HEK293 (cell line): ENCODE data around the gene NEK1.

Source experiments
- CTCF ChIA-PET: fragments of 350-600 bp; formaldehyde crosslinking; extraction: SDS; loops from one replicate; lab custom pipeline; 2021; ENCODE audit warnings: antibody characterized with exemption; lab: Yijun Ruan, JAX
- POLR2A ChIA-PET: fragments of 300-600 bp; formaldehyde crosslinking; extraction: SDS; loops from one replicate; lab custom pipeline; 2020; ENCODE audit warnings: antibody characterized with exemption, inconsistent platforms; lab: Yijun Ruan, JAX
- H3K27ac ChIP-seq: fragments of 200-500 bp; sonication (Bioruptor generic); 2 replicates; pipeline ENCODE4 v1.5.1; 2014; ENCODE audit warnings: low read depth, low read length, control low read depth, inconsistent platforms; ENCODE audit errors: extremely low read depth
- H3K36me3 ChIP-seq, 2 experiments: fragments of 200-500 bp in 1 of 2; sonication (Bioruptor generic) in 1 of 2; 1 replicate in 1 of 2; 2 replicates in 1 of 2; pipeline ENCODE4 v1.5.1; 2014 to 2017; ENCODE audit warnings: inconsistent platforms in 2 of 2, low read length in 2 of 2; ENCODE audit not compliant: control insufficient read depth in 2 of 2, insufficient read depth in 1 of 2
- H3K4me1 ChIP-seq: fragments of 200-500 bp; sonication (Bioruptor generic); 2 replicates; pipeline ENCODE4 v1.5.1; 2014; ENCODE audit warnings: mild to moderate bottlenecking, low read length, inconsistent platforms; ENCODE audit not compliant: control insufficient read depth, insufficient read depth
- H3K4me3 ChIP-seq: 2 replicates; pipeline ENCODE4 v1.5.1; 2011; ENCODE audit warnings: low read depth, mild to moderate bottlenecking, control low read depth, low read length, moderate library complexity
- H3K9me3 ChIP-seq: fragments of 200-500 bp; sonication (Bioruptor generic); 2 replicates; pipeline ENCODE4 v1.5.1; 2014; ENCODE audit warnings: low read depth, low read length, inconsistent platforms; ENCODE audit not compliant: control insufficient read depth, insufficient read depth
- HOXD13 ChIP-seq: sonication (generic); formaldehyde crosslinking; IDR thresholded peaks from 2 replicates; pipeline ENCODE4 v1.8.0; 2022; ENCODE audit warnings: missing genetic modification reagents, borderline replicate concordance
- SCRT1 ChIP-seq: fragments of 450-650 bp; formaldehyde crosslinking; IDR thresholded peaks from 2 replicates; pipeline ENCODE4 v1.5.1; 2016; ENCODE audit warnings: missing biosample characterization, missing genetic modification characterization, borderline replicate concordance
- SETDB1 ChIP-seq: IDR thresholded peaks from one replicate; pipeline ENCODE4 v1.6.1; 2017; ENCODE audit warnings: mild to moderate bottlenecking, low read length, moderate library complexity, mixed read lengths; ENCODE audit not compliant: insufficient read length
- ZFP3 ChIP-seq: fragments of 450-650 bp; formaldehyde crosslinking; IDR thresholded peaks from 2 replicates; pipeline ENCODE4 v1.5.1; 2016; ENCODE audit warnings: low read depth, missing biosample characterization, missing genetic modification characterization
- ZNF175 ChIP-seq: fragments of 450-650 bp; formaldehyde crosslinking; IDR thresholded peaks from 2 replicates; pipeline ENCODE4 v1.5.1; 2016; ENCODE audit warnings: missing biosample characterization, missing genetic modification characterization
- ZNF221 ChIP-seq: fragments of 450-650 bp; formaldehyde crosslinking; IDR thresholded peaks from 2 replicates; pipeline ENCODE4 v1.5.1; 2017; ENCODE audit warnings: missing biosample characterization, missing genetic modification characterization, borderline replicate concordance
- ZNF433 ChIP-seq: fragments of 450-650 bp; formaldehyde crosslinking; IDR thresholded peaks from 2 replicates; pipeline ENCODE4 v1.5.1; 2016; ENCODE audit warnings: missing biosample characterization, missing genetic modification characterization, low read depth
- ZNF529 ChIP-seq: fragments of 450-650 bp; formaldehyde crosslinking; IDR thresholded peaks from 2 replicates; pipeline ENCODE4 v1.5.1; 2017; ENCODE audit warnings: missing genetic modification characterization, missing biosample characterization; ENCODE audit not compliant: insufficient replicate concordance
- ZNF747 ChIP-seq: fragments of 450-650 bp; formaldehyde crosslinking; IDR thresholded peaks from 2 replicates; pipeline ENCODE4 v1.5.1; 2016; ENCODE audit warnings: missing biosample characterization, missing genetic modification characterization
- ZSCAN30 ChIP-seq: fragments of 450-650 bp; IDR thresholded peaks from 2 replicates; pipeline ENCODE4 v1.5.1; 2018; ENCODE audit warnings: missing biosample characterization, mild to moderate bottlenecking, missing genetic modification characterization, moderate library complexity
- TF ChIP-seq, protein P1 (sequence below): fragments of 450-650 bp; formaldehyde crosslinking; IDR thresholded peaks from 2 replicates; pipeline ENCODE4 v1.5.1; 2016; ENCODE audit warnings: missing biosample characterization, missing genetic modification characterization
- TF ChIP-seq, protein P2 (sequence below): fragments of 450-650 bp; formaldehyde crosslinking; IDR thresholded peaks from 2 replicates; pipeline ENCODE4 v1.5.1; 2016; ENCODE audit warnings: missing biosample characterization, missing genetic modification characterization
- TF ChIP-seq, protein P3 (sequence below): fragments of 450-650 bp; formaldehyde crosslinking; IDR thresholded peaks from 2 replicates; pipeline ENCODE4 v1.5.1; 2016; ENCODE audit warnings: missing biosample characterization, missing genetic modification characterization, low read depth
- TF ChIP-seq, protein P4 (sequence below): fragments of 450-650 bp; formaldehyde crosslinking; IDR thresholded peaks from 2 replicates; pipeline ENCODE4 v1.5.1; 2016; ENCODE audit warnings: missing biosample characterization, missing genetic modification characterization, low read depth
- TF ChIP-seq, protein P5 (sequence below): fragments of 450-650 bp; IDR thresholded peaks from 2 replicates; pipeline ENCODE4 v1.5.1; 2018; ENCODE audit warnings: missing biosample characterization, missing genetic modification characterization
- TF ChIP-seq, protein P6 (sequence below): fragments of 450-650 bp; formaldehyde crosslinking; IDR thresholded peaks from 2 replicates; pipeline ENCODE4 v1.5.1; 2016; ENCODE audit warnings: missing biosample characterization, missing genetic modification characterization

Gene NEK1

DNA sequence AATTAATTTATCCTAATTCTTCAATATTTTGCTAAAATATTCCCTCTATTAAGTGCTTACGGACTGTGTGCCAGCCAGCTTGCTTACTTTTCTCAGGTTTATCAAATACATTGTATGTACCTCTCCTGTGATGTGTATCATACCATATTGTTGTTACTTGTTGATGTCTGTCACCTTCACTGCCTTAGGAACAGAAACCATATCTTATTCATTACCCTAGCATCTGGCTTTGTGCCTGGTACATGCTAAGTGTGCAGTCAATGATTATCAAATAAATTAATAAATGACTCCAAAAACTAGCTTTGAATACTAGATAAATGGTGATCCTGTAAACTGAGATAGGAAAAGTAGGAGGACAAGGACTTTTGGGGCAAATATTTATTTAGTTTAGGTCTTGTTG is 14.9 kb upstream of the NEK1 start:
- Histone ChIP-seq H3K4me1 (no peaks in the 10 kb centered on the region), H3K4me3 (no peak overlapping the region), H3K36me3 (no peaks in the 10 kb centered on the region), H3K9me3 (no peaks in the 10 kb centered on the region)
- POLR2A ChIA-PET, result no interaction called here
- CTCF ChIA-PET, result interaction anchor here (0.5 to 0.6 kb wide), 2 partner anchors 13 to 163 kb away, joined by 3 to 4 read pairs; no protein-coding TSS in a partner anchor
- TF ChIP-seq SCRT1 (tag by site-specific recombination) (no peak), ZSCAN30 (tag by site-specific recombination) (no peak), ZNF529 (no peak)
- TF ChIP-seq, protein P1, sequence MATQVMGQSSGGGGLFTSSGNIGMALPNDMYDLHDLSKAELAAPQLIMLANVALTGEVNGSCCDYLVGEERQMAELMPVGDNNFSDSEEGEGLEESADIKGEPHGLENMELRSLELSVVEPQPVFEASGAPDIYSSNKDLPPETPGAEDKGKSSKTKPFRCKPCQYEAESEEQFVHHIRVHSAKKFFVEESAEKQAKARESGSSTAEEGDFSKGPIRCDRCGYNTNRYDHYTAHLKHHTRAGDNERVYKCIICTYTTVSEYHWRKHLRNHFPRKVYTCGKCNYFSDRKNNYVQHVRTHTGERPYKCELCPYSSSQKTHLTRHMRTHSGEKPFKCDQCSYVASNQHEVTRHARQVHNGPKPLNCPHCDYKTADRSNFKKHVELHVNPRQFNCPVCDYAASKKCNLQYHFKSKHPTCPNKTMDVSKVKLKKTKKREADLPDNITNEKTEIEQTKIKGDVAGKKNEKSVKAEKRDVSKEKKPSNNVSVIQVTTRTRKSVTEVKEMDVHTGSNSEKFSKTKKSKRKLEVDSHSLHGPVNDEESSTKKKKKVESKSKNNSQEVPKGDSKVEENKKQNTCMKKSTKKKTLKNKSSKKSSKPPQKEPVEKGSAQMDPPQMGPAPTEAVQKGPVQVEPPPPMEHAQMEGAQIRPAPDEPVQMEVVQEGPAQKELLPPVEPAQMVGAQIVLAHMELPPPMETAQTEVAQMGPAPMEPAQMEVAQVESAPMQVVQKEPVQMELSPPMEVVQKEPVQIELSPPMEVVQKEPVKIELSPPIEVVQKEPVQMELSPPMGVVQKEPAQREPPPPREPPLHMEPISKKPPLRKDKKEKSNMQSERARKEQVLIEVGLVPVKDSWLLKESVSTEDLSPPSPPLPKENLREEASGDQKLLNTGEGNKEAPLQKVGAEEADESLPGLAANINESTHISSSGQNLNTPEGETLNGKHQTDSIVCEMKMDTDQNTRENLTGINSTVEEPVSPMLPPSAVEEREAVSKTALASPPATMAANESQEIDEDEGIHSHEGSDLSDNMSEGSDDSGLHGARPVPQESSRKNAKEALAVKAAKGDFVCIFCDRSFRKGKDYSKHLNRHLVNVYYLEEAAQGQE (tag by site-specific recombination), result no peak
- TF ChIP-seq, all 188 proteins: peak for 0
- H3K27ac ChIP-seq, result no peak overlapping the region

DNA sequence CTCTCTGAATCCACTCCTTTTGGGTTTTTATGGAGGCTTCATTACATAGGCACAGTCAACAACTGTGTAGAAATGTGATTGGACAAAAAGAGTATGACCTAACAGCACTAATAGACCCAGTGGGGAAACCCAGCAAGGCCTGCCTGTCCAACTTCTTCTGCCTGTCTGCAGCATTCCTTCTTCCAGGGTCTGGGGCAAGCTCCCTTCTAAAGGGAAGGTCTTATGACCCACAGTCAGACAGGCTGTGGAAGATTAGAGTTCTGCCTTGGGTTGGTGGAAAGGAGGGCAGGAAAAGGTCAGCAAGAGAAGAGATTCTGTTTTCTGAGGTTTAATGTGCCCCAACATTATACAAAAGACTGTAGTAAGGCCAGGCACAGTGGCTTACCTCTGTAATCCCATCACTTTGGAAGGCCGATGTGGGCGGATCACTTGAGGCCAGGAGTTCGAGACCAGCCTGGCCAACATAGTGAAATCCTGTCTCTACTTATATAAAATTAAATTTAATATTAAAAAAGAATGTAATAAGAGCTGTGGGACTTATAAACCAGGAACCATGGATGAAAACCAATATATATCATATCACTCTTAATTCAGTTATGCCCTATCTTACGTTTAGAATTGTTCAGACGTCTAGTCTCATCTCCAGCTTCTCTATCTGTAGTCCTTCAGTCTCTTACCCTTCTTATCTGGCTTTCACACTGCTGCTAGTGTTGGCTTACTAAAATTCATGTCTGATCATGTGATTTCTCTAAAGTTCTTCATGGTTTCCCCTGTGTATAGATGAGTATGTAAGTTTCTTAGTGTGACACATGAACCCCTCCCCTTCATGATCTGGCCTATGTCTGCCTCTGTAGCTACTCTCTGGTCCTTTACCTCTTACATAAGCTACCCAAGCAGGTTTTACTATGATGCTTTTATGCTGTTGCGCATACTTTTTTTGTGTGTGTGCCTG is 14.2 kb upstream of the NEK1 start:
- no peak for TF ChIP-seq ZNF175 (tag by site-specific recombination)
- no peak for TF ChIP-seq SETDB1
- TF ChIP-seq, protein P2, sequence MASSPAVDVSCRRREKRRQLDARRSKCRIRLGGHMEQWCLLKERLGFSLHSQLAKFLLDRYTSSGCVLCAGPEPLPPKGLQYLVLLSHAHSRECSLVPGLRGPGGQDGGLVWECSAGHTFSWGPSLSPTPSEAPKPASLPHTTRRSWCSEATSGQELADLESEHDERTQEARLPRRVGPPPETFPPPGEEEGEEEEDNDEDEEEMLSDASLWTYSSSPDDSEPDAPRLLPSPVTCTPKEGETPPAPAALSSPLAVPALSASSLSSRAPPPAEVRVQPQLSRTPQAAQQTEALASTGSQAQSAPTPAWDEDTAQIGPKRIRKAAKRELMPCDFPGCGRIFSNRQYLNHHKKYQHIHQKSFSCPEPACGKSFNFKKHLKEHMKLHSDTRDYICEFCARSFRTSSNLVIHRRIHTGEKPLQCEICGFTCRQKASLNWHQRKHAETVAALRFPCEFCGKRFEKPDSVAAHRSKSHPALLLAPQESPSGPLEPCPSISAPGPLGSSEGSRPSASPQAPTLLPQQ (tag by site-specific recombination), result no peak
- no peak for TF ChIP-seq HOXD13 (CRISPR knock-in tag)
- TF ChIP-seq ZNF221, result no peak
- TF ChIP-seq, protein P3, sequence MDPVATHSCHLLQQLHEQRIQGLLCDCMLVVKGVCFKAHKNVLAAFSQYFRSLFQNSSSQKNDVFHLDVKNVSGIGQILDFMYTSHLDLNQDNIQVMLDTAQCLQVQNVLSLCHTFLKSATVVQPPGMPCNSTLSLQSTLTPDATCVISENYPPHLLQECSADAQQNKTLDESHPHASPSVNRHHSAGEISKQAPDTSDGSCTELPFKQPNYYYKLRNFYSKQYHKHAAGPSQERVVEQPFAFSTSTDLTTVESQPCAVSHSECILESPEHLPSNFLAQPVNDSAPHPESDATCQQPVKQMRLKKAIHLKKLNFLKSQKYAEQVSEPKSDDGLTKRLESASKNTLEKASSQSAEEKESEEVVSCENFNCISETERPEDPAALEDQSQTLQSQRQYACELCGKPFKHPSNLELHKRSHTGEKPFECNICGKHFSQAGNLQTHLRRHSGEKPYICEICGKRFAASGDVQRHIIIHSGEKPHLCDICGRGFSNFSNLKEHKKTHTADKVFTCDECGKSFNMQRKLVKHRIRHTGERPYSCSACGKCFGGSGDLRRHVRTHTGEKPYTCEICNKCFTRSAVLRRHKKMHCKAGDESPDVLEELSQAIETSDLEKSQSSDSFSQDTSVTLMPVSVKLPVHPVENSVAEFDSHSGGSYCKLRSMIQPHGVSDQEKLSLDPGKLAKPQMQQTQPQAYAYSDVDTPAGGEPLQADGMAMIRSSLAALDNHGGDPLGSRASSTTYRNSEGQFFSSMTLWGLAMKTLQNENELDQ (tag by site-specific recombination), result no peak
- TF ChIP-seq ZNF747 (tag by site-specific recombination), result no peak
- TF ChIP-seq, protein P4, sequence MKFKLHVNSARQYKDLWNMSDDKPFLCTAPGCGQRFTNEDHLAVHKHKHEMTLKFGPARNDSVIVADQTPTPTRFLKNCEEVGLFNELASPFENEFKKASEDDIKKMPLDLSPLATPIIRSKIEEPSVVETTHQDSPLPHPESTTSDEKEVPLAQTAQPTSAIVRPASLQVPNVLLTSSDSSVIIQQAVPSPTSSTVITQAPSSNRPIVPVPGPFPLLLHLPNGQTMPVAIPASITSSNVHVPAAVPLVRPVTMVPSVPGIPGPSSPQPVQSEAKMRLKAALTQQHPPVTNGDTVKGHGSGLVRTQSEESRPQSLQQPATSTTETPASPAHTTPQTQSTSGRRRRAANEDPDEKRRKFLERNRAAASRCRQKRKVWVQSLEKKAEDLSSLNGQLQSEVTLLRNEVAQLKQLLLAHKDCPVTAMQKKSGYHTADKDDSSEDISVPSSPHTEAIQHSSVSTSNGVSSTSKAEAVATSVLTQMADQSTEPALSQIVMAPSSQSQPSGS (tag by site-specific recombination), result no peak
- TF ChIP-seq, protein P5, sequence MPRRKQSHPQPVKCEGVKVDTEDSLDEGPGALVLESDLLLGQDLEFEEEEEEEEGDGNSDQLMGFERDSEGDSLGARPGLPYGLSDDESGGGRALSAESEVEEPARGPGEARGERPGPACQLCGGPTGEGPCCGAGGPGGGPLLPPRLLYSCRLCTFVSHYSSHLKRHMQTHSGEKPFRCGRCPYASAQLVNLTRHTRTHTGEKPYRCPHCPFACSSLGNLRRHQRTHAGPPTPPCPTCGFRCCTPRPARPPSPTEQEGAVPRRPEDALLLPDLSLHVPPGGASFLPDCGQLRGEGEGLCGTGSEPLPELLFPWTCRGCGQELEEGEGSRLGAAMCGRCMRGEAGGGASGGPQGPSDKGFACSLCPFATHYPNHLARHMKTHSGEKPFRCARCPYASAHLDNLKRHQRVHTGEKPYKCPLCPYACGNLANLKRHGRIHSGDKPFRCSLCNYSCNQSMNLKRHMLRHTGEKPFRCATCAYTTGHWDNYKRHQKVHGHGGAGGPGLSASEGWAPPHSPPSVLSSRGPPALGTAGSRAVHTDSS (tag by site-specific recombination), result no peak
- TF ChIP-seq ZNF433 (tag by site-specific recombination), result no peak
- TF ChIP-seq ZFP3 (tag by site-specific recombination), result no peak
- TF ChIP-seq, protein P6, sequence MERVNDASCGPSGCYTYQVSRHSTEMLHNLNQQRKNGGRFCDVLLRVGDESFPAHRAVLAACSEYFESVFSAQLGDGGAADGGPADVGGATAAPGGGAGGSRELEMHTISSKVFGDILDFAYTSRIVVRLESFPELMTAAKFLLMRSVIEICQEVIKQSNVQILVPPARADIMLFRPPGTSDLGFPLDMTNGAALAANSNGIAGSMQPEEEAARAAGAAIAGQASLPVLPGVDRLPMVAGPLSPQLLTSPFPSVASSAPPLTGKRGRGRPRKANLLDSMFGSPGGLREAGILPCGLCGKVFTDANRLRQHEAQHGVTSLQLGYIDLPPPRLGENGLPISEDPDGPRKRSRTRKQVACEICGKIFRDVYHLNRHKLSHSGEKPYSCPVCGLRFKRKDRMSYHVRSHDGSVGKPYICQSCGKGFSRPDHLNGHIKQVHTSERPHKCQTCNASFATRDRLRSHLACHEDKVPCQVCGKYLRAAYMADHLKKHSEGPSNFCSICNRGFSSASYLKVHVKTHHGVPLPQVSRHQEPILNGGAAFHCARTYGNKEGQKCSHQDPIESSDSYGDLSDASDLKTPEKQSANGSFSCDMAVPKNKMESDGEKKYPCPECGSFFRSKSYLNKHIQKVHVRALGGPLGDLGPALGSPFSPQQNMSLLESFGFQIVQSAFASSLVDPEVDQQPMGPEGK (tag by site-specific recombination), result no peak
- no peaks in the 10 kb centered on the region for H3K4me1 ChIP-seq
- H3K36me3 ChIP-seq, result no peaks in the 10 kb centered on the region
- H3K4me3 ChIP-seq, result no peak overlapping the region
- no peak overlapping the region for H3K27ac ChIP-seq
- POLR2A ChIA-PET, result no interaction called here
- CTCF ChIA-PET, result interaction anchor here (0.5 to 0.6 kb wide), 2 partner anchors 12 to 164 kb away, joined by 3 to 4 read pairs; no protein-coding TSS in a partner anchor
- H3K9me3 ChIP-seq, result no peaks in the 10 kb centered on the region
